C4-2B (cell line): ENCODE results near the gene SHBG.

Experiments
- CTCF ChIP-seq: fragments of 450-650 bp; conservative IDR thresholded peaks from 2 replicates; pipeline ENCODE4 v1.5.1; 2017; ENCODE audit warnings: mild to moderate bottlenecking
- ZFX ChIP-seq: fragments of 450-650 bp; IDR thresholded peaks from 2 replicates; pipeline ENCODE4 v1.6.1; 2017

DNA sequence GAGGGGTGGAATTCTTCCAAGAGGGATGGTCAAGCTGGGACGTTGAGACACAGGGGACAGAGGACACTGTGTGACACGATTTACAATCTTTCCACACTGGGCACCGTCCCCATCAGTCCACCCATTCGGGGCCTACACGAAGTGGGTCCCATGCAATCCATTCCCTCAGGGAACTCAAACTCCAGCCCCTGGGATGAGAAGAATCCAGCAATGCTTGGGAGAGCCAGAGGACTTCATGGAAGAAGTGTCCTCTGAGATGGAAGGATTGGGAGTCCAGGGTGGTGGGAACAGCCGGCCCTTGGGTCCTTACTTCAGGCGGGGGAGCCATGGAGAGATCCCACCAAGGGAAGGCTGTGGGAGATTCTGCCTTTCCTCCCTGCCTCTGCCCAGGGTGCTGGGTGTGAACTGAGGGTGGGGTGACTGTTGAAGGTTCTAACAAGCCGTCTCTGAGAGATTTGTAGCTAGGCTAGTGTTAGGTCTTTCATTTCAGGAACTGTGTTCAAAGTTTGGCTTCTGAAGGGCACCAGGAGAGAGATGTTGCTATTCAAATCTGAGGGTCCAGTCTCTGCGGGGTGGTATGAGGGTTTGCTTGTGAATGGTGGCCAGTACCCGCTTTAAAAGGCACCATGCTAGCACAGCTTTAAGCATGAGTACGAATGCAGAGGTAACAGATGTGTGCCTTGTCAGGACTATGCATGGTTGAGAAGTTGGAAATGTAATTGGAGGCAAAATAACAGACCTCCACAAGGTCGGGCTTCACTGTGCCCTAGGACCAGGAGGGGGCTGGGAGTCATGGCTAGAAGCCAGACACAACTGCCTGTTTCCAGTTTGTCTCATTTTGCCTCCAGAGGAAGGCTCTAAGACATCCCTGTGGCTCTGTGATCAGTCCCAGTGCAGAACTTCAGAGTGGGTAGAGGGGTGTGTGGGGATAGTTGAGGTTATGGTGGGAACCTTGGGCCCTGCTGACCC is 22.7 kb downstream of the SHBG start:
- no peak for TF ChIP-seq CTCF
- no peak for TF ChIP-seq ZFX
